ENCODE measurements around the gene RNU11.
A peak's percentile ranks its signal among the peaks of the same experiment; 100 is the strongest.
"Not testable (repeated sequence)": the region's sequence is repeated elsewhere in the genome, so short reads cannot be mapped to it uniquely, and the experiment has no call there.

Gene RNU11

DNA sequence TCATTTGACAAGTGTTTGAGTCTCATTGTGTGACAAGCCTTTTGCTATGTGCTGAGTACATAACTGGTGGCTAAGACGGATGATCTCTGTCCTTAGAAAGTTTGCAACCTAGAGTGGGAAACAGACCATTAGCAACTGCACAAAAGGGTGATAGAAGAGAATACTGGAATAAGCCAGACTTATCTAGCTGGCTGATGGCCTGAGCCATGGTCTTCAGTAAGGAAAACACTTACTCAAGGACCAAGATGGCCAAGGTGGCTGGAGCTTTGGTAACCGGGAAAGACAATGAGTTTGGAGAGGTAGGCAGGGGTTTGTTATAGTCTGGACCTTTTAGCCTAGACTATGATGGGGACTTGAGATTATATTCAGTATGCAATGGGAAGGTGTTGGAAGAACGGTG, 3.9 kb upstream of the RNU11 start:
- TF ChIP-seq, protein P1, sequence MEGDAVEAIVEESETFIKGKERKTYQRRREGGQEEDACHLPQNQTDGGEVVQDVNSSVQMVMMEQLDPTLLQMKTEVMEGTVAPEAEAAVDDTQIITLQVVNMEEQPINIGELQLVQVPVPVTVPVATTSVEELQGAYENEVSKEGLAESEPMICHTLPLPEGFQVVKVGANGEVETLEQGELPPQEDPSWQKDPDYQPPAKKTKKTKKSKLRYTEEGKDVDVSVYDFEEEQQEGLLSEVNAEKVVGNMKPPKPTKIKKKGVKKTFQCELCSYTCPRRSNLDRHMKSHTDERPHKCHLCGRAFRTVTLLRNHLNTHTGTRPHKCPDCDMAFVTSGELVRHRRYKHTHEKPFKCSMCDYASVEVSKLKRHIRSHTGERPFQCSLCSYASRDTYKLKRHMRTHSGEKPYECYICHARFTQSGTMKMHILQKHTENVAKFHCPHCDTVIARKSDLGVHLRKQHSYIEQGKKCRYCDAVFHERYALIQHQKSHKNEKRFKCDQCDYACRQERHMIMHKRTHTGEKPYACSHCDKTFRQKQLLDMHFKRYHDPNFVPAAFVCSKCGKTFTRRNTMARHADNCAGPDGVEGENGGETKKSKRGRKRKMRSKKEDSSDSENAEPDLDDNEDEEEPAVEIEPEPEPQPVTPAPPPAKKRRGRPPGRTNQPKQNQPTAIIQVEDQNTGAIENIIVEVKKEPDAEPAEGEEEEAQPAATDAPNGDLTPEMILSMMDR (IDR thresholded peaks at IDR 0.05; ENCODE audit: low read depth, low read length) = no peak
- H3K4me3 ChIP-seq (ENCODE audit: low read depth, low read length) = no peak overlapping the region
- no peak for DNase-seq (ENCODE audit: low read depth, low spot score)
- in situ Hi-C loops (cut with HindIII; ENCODE audit: low sequenced_read_pairs) = no loop called here

GRCh38 chr1:28645406-28645805, 3.0 kb upstream of the RNU11 start:
- in situ Hi-C loops (cut with HindIII; ENCODE audit: low sequenced_read_pairs); H3K4me3 ChIP-seq (ENCODE audit: low read depth, low read length); DNase-seq (ENCODE audit: low read depth, low spot score): not testable (repeated sequence)

DNA sequence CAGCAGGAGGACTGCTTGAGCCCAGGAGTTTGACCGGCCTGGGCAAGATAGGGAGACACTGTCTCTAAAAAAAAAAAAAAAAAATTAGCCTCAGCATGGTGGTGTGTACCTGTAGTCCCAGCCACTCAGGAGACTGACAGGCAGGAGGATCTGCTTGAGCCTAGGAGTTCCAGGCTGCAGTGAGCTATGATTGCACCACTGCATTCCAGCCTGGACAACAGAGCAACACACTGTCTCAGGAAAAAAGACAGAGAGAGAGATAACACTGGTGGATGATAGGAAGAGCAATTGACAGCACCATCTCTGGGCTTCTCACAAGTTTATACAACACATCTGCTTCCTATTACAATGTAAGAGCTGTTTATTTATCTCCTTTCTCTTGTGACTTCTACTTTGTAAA, 2.4 kb upstream of the RNU11 start:
- in situ Hi-C loops (cut with HindIII; ENCODE audit: low sequenced_read_pairs) = no loop called here
- TF ChIP-seq, protein P1 (IDR thresholded peaks at IDR 0.05; ENCODE audit: low read depth, low read length) = no peak
- no peak overlapping the region for H3K4me3 ChIP-seq (ENCODE audit: low read depth, low read length)
- no peak for DNase-seq (ENCODE audit: low read depth, low spot score)

DNA sequence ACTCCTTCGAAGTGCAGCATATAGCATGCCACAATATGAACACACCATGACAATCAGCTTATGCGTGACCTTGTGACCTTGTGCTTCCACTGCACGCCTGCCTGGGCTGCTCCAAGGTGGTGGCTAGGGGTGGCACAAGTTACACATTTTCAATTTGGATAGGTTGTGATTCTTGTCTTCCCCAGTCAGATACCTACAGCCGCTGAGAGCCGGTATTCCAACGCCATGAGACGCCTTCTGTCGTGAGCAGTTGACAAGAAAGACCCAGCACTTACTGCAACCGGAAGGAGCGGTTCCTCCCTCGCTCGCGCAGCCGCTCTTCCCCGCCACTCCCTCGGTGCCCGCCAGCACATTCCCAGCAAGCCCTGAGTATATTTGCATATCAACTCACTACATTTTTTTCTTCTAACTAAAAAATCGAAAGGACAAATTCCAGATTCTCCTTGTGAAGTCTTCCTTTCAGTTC, 359 bp upstream of the RNU11 start:
- peak overlapping the region; percentile 37 for H3K4me3 ChIP-seq (ENCODE audit: low read depth, low read length)
- peak; percentile 97 for DNase-seq (ENCODE audit: low read depth, low spot score)
- TF ChIP-seq, protein P1 (IDR thresholded peaks at IDR 0.05; ENCODE audit: low read depth, low read length) = no peak
- in situ Hi-C loops (cut with HindIII; ENCODE audit: low sequenced_read_pairs) = no loop called here

GRCh38 chr1:28653063-28653462, 4.7 kb downstream of the RNU11 start:
- in situ Hi-C loops (cut with HindIII; ENCODE audit: low sequenced_read_pairs); DNase-seq (ENCODE audit: low read depth, low spot score); H3K4me3 ChIP-seq (ENCODE audit: low read depth, low read length): not testable (repeated sequence)

DNA sequence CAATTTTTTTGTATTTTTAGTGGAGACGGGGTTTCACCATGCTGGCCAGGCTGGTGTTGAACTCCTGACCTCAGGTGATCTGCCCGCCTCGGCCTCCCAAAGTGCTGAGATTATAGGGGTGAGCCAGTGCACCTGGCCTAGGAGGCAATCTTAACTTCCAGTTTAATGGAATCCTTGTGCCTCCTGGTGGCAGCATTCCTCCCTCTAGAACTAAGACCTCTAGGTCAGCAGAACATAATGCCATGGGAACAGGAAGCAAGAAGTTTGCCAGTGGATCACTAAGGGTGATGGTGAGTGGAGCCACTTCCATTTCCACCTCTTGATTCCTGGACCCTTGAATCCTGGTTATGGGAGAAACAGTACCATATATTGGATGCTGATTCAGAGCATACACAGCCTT, 5.5 kb downstream of the RNU11 start:
- TF ChIP-seq, protein P1 (IDR thresholded peaks at IDR 0.05; ENCODE audit: low read depth, low read length) = peak; percentile 36
- in situ Hi-C loops (cut with HindIII; ENCODE audit: low sequenced_read_pairs); H3K4me3 ChIP-seq (ENCODE audit: low read depth, low read length); DNase-seq (ENCODE audit: low read depth, low spot score): not testable (repeated sequence)

DNA sequence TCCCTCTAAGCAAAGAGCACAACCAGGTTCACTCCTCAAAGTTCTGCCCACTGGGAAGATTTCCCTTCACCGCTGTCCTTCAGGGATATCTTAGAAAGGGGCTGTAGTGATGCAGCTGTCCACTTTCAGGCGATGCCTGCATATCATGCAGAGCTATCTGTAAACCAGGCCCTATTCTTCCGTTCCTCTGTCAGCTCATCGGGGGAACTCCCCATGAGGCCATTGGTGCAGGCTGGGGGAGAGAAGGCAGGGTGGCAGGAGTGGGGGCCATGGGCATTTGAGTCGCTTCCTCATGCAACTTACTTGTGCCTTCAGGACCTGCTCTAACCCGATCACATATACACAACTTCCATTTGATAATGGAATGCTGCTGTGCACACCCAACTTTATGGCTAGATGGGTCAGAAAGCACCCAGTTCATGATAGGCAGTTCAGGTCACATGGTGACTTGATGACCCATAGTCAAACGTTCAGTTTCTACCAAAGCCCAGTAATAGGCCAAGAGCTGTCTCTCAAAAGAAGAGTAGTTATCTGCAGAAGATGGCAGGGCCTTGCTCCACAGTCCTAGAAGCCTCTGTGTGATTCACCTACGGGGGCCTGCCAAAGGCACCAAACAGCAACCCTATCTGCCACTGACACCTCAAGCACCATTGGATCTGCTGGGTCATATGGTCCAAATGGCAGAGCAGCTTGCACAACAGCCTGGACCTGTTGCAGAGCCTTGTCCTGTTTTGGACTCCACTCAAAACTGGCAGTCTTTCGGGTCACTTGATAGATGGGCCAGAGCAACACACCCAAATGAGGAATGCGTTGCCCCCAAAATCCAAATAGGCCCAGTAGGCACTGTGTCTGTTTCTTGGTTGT, 7.3 kb downstream of the RNU11 start:
- DNase-seq (ENCODE audit: low read depth, low spot score); in situ Hi-C loops (cut with HindIII; ENCODE audit: low sequenced_read_pairs); H3K4me3 ChIP-seq (ENCODE audit: low read depth, low read length): not testable (repeated sequence)

DNA sequence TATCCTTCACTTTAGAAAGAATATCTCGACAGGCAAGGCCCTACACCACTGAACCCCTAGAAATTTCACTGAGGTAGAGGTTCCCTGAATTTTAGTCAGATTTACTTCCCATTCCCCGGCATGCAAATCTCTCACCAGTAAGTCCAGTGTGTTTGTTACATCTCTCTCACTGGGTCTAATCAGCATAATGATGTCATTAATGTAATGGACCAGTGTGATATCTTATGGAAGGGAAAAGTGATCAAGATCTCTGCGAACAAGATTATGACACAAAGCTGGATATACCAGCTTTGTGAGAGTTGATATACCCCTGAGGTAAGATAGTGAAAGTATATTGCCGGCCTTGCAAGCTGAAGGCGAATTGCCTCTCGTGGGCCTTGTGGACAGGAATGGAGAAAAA, 7.9 kb downstream of the RNU11 start:
- TF ChIP-seq, protein P1 (IDR thresholded peaks at IDR 0.05; ENCODE audit: low read depth, low read length) = no peak
- no peak for DNase-seq (ENCODE audit: low read depth, low spot score)
- H3K4me3 ChIP-seq (ENCODE audit: low read depth, low read length) = no peak overlapping the region
- in situ Hi-C loops (cut with HindIII; ENCODE audit: low sequenced_read_pairs) = no loop called here

All from astrocyte of the spinal cord (primary cell).